ENCODE measurements around the gene TMEM218.
"Not testable (repeated sequence)": the region's sequence is repeated elsewhere in the genome, so short reads cannot be mapped to it uniquely, and the experiment has no call there.

TMEM218 gene

DNA sequence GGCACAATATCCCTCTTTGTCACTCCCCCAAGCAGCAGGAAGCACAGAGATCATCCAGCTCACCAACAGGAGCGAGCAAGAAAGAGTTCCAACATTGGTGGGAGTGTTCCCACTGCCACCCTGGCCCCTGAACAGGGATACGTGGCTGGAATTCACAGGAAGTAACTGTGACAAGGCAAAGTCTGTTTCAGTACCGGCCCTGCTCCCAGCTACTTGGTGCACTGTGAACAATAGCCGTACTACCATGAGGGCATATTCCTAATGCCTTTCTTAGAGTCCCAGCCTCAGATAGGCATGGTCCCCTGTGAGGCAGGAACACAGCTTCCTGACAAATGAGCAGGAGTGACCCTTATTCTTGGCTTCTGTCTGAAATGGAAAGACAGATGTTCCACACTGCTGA is 50.1 kb downstream of the TMEM218 start:
- Histone ChIP-seq H3K4me1 (ENCODE audit: control insufficient read depth, insufficient read depth, low read length) (peaks cover 7% of the 10 kb centered on the region), H3K27me3 (ENCODE audit: control insufficient read depth, insufficient read depth, low read length, poor library complexity, severe bottlenecking) (peaks cover 54% of the 10 kb centered on the region), H3K36me3 (ENCODE audit: control insufficient read depth, insufficient read depth, low read length) (no peaks in the 10 kb centered on the region), H3K9me3 (ENCODE audit: control insufficient read depth, low read length) (no peaks in the 10 kb centered on the region), H3K27ac (ENCODE audit: insufficient read depth, low read depth, low read length, poor library complexity, severe bottlenecking) (no peak overlapping the region), H3K4me3 (ENCODE audit: insufficient read depth, low read depth, low read length) (no peak overlapping the region)
- 79 to 81% methylated on average over 4 of the region's 4 CpGs for WGBS, 2 experiments

GRCh38 chr11:125057693-125058016 is 53.8 kb downstream of the TMEM218 start:
- Histone ChIP-seq H3K4me1 (ENCODE audit: control insufficient read depth, insufficient read depth, low read length) (peaks cover 5% of the 10 kb centered on the region), H3K4me3 (ENCODE audit: insufficient read depth, low read depth, low read length) (no peak overlapping the region), H3K27ac (ENCODE audit: insufficient read depth, low read depth, low read length, poor library complexity, severe bottlenecking) (no peak overlapping the region), H3K9me3 (ENCODE audit: control insufficient read depth, low read length) (no peaks in the 10 kb centered on the region), H3K36me3 (ENCODE audit: control insufficient read depth, insufficient read depth, low read length) (no peaks in the 10 kb centered on the region), H3K27me3 (ENCODE audit: control insufficient read depth, insufficient read depth, low read length, poor library complexity, severe bottlenecking) (peaks cover 19% of the 10 kb centered on the region)
- WGBS, 2 experiments: 93 to 98% methylated on average over 5 of the region's 5 CpGs

GRCh38 chr11:125056931-125057692 is 54.3 kb downstream of the TMEM218 start:
- H3K36me3 ChIP-seq (ENCODE audit: control insufficient read depth, insufficient read depth, low read length): no peaks in the 10 kb centered on the region
- no peaks in the 10 kb centered on the region for H3K9me3 ChIP-seq (ENCODE audit: control insufficient read depth, low read length)
- H3K4me1 ChIP-seq (ENCODE audit: control insufficient read depth, insufficient read depth, low read length): no peaks in the 10 kb centered on the region
- H3K4me3 ChIP-seq (ENCODE audit: insufficient read depth, low read depth, low read length): no peak overlapping the region
- peaks cover 13% of the 10 kb centered on the region for H3K27me3 ChIP-seq (ENCODE audit: control insufficient read depth, insufficient read depth, low read length, poor library complexity, severe bottlenecking)
- H3K27ac ChIP-seq (ENCODE audit: insufficient read depth, low read depth, low read length, poor library complexity, severe bottlenecking): no peak overlapping the region
- 91 to 96% methylated on average over 5 of the region's 5 CpGs for WGBS, 2 experiments

- not testable (repeated sequence) for H3K4me3 ChIP-seq (ENCODE audit: insufficient read depth, low read depth, low read length); H3K9me3 ChIP-seq (ENCODE audit: control insufficient read depth, low read length); H3K27me3 ChIP-seq (ENCODE audit: control insufficient read depth, insufficient read depth, low read length, poor library complexity, severe bottlenecking); H3K4me1 ChIP-seq (ENCODE audit: control insufficient read depth, insufficient read depth, low read length); H3K27ac ChIP-seq (ENCODE audit: insufficient read depth, low read depth, low read length, poor library complexity, severe bottlenecking); H3K36me3 ChIP-seq (ENCODE audit: control insufficient read depth, insufficient read depth, low read length)
- 88 to 97% methylated on average over 2 of the region's 2 CpGs for whole genome bisulfite sequencing, 2 experiments
Measured at GRCh38 chr11:125056111-125056510, 55.3 kb downstream of the TMEM218 start.

DNA sequence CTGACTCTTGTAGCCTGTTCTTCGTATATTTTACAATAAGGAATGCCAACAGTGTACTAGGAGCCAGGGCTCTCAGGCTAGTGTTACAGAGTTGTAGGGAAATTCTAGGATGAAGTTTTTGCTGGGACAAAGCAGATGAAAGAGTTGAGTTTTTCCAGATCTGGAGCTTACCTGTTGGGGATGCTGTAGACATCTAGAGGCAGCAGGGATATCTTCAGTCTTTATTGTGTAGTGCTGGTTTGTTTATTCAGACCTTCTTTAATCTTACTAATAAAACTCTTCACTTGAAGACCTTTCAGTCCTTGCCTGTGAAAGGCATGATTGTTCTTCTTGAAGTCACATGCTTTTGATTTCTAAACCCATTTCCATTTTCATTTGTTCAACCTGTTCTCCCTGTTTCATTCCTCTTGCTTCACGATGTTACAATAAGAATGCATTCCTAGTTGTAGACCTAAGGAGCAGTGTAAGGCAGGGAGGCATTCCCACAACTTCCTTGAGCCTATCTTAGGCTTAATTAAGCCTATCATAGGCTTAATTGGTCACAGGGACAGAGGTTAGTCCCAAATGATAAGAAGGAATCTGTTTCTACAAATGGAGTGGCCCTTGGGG is 56.2 kb downstream of the TMEM218 start:
- no peaks in the 10 kb centered on the region for H3K27me3 ChIP-seq (ENCODE audit: control insufficient read depth, insufficient read depth, low read length, poor library complexity, severe bottlenecking)
- WGBS, 2 experiments: 87 to 92% methylated on average over 2 of the region's 2 CpGs
- no peaks in the 10 kb centered on the region for H3K9me3 ChIP-seq (ENCODE audit: control insufficient read depth, low read length)
- no peaks in the 10 kb centered on the region for H3K4me1 ChIP-seq (ENCODE audit: control insufficient read depth, insufficient read depth, low read length)
- H3K27ac ChIP-seq (ENCODE audit: insufficient read depth, low read depth, low read length, poor library complexity, severe bottlenecking): no peak overlapping the region
- no peaks in the 10 kb centered on the region for H3K36me3 ChIP-seq (ENCODE audit: control insufficient read depth, insufficient read depth, low read length)
- no peak overlapping the region for H3K4me3 ChIP-seq (ENCODE audit: insufficient read depth, low read depth, low read length)

GRCh38 chr11:125053167-125053566 is 58.3 kb downstream of the TMEM218 start:
- no peak overlapping the region for H3K27ac ChIP-seq (ENCODE audit: insufficient read depth, low read depth, low read length, poor library complexity, severe bottlenecking)
- H3K9me3 ChIP-seq (ENCODE audit: control insufficient read depth, low read length): no peaks in the 10 kb centered on the region
- no peak overlapping the region for H3K4me3 ChIP-seq (ENCODE audit: insufficient read depth, low read depth, low read length)
- no peaks in the 10 kb centered on the region for H3K36me3 ChIP-seq (ENCODE audit: control insufficient read depth, insufficient read depth, low read length)
- no peaks in the 10 kb centered on the region for H3K27me3 ChIP-seq (ENCODE audit: control insufficient read depth, insufficient read depth, low read length, poor library complexity, severe bottlenecking)
- H3K4me1 ChIP-seq (ENCODE audit: control insufficient read depth, insufficient read depth, low read length): no peaks in the 10 kb centered on the region
- 88 to 89% methylated on average over 1 of the region's 1 CpG for WGBS, 2 experiments

GRCh38 chr11:125052047-125052446 is 59.4 kb downstream of the TMEM218 start:
- no peaks in the 10 kb centered on the region for H3K4me1 ChIP-seq (ENCODE audit: control insufficient read depth, insufficient read depth, low read length)
- no peaks in the 10 kb centered on the region for H3K9me3 ChIP-seq (ENCODE audit: control insufficient read depth, low read length)
- no peak overlapping the region for H3K4me3 ChIP-seq (ENCODE audit: insufficient read depth, low read depth, low read length)
- H3K27me3 ChIP-seq (ENCODE audit: control insufficient read depth, insufficient read depth, low read length, poor library complexity, severe bottlenecking): no peaks in the 10 kb centered on the region
- H3K27ac ChIP-seq (ENCODE audit: insufficient read depth, low read depth, low read length, poor library complexity, severe bottlenecking): no peak overlapping the region
- H3K36me3 ChIP-seq (ENCODE audit: control insufficient read depth, insufficient read depth, low read length): no peaks in the 10 kb centered on the region

- H3K27me3 ChIP-seq (ENCODE audit: control insufficient read depth, insufficient read depth, low read length, poor library complexity, severe bottlenecking): no peaks in the 10 kb centered on the region
- H3K4me3 ChIP-seq (ENCODE audit: insufficient read depth, low read depth, low read length): no peak overlapping the region
- no peaks in the 10 kb centered on the region for H3K4me1 ChIP-seq (ENCODE audit: control insufficient read depth, insufficient read depth, low read length)
- H3K9me3 ChIP-seq (ENCODE audit: control insufficient read depth, low read length): no peaks in the 10 kb centered on the region
- H3K36me3 ChIP-seq (ENCODE audit: control insufficient read depth, insufficient read depth, low read length): no peaks in the 10 kb centered on the region
- 97 to 98% methylated on average over 4 of the region's 4 CpGs for WGBS, 2 experiments
- H3K27ac ChIP-seq (ENCODE audit: insufficient read depth, low read depth, low read length, poor library complexity, severe bottlenecking): no peak overlapping the region
Measured at GRCh38 chr11:125049164-125049792, 62.1 kb downstream of the TMEM218 start.
